Upper lobe of left lung (tissue), 4 donors: ENCODE results near the gene DDX53.

ENCODE experiments used
- POLR2A ChIP-seq, 4 donors: fragments of 450-650 bp; IDR thresholded peaks; one replicate each; pipeline ENCODE4 v1.5.1; 2016 to 2017; ENCODE audit warnings: antibody characterized with exemption in 4 of 4, mild to moderate bottlenecking in 2 of 4
- POLR2AphosphoS5 ChIP-seq, 2 donors: sonication (generic); formaldehyde crosslinking; IDR thresholded peaks; one replicate each; pipeline ENCODE4 v1.5.1; 2017; ENCODE audit warnings: antibody characterized with exemption in 2 of 2
- TF ChIP-seq, protein P1 (sequence below), 6 experiments: fragments of 450-650 bp in 4 of 6; fragments of 200-600 bp in 2 of 6; sonication (generic) in 2 of 6; IDR thresholded peaks; one replicate each; pipeline ENCODE4 v1.5.1; 2016 to 2019; ENCODE audit warnings: antibody characterized with exemption in 6 of 6

DNA sequence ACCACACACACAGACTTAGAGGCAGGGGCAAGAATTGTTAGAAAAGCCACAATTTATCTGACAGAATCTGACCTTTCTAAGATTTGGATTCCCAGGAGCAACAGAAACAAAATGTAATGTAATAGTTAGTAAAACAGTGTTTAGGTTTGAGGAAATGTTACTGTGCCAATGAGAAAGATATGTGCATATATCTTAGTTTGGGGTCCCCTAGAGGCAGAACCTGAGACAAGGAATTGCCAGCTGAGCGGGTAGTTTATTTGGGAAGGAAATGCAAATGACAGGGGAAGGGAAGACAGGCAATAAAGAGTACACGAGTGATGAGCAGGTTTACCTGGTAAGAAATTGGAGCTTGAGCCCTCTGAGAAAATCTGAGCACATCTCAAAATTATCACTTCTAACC, 31.3 kb upstream of the DDX53 start:
- TF ChIP-seq POLR2AphosphoS5 (IDR thresholded peaks at IDR 0.05) (no peak), POLR2A (IDR thresholded peaks at IDR 0.05) (no peak)
- TF ChIP-seq, protein P1, sequence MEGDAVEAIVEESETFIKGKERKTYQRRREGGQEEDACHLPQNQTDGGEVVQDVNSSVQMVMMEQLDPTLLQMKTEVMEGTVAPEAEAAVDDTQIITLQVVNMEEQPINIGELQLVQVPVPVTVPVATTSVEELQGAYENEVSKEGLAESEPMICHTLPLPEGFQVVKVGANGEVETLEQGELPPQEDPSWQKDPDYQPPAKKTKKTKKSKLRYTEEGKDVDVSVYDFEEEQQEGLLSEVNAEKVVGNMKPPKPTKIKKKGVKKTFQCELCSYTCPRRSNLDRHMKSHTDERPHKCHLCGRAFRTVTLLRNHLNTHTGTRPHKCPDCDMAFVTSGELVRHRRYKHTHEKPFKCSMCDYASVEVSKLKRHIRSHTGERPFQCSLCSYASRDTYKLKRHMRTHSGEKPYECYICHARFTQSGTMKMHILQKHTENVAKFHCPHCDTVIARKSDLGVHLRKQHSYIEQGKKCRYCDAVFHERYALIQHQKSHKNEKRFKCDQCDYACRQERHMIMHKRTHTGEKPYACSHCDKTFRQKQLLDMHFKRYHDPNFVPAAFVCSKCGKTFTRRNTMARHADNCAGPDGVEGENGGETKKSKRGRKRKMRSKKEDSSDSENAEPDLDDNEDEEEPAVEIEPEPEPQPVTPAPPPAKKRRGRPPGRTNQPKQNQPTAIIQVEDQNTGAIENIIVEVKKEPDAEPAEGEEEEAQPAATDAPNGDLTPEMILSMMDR (IDR thresholded peaks at IDR 0.05): no peak
